ENCODE measurements around the gene EED.

DNA sequence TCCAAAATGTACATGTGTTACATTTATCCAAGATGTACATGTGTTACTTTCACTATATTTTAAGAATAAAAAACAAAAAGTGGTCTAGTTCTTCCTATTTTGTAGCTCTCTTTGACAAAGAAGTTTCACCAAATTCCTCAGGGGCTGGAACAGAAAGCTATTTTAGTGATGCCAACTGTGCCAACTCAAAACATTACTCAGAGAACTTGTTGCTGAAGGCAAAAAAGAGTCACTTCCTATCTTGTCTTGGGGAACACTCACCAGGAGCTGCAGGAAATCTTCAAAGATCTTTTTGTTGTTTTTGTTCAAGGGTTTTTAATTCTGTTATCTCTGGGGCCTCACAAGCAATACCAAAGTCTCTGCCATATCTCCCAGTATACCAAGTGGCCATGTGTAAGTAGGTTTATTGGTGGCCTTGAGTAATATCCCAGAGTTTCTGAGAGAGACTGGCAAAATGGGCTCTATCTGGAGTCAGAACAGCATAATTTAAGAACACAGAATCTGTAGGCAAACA, 13.6 kb upstream of the EED start:
- TF ChIP-seq, protein P1, sequence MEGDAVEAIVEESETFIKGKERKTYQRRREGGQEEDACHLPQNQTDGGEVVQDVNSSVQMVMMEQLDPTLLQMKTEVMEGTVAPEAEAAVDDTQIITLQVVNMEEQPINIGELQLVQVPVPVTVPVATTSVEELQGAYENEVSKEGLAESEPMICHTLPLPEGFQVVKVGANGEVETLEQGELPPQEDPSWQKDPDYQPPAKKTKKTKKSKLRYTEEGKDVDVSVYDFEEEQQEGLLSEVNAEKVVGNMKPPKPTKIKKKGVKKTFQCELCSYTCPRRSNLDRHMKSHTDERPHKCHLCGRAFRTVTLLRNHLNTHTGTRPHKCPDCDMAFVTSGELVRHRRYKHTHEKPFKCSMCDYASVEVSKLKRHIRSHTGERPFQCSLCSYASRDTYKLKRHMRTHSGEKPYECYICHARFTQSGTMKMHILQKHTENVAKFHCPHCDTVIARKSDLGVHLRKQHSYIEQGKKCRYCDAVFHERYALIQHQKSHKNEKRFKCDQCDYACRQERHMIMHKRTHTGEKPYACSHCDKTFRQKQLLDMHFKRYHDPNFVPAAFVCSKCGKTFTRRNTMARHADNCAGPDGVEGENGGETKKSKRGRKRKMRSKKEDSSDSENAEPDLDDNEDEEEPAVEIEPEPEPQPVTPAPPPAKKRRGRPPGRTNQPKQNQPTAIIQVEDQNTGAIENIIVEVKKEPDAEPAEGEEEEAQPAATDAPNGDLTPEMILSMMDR (IDR thresholded peaks at IDR 0.05 in 2 of 3, conservative IDR thresholded peaks at IDR 0.05 in 1 of 3; ENCODE audit: borderline replicate concordance in 1 of 3, insufficient read depth in 1 of 3, low read depth in 2 of 3, low read length in 2 of 3): no peak
- TF ChIP-seq, protein P2, sequence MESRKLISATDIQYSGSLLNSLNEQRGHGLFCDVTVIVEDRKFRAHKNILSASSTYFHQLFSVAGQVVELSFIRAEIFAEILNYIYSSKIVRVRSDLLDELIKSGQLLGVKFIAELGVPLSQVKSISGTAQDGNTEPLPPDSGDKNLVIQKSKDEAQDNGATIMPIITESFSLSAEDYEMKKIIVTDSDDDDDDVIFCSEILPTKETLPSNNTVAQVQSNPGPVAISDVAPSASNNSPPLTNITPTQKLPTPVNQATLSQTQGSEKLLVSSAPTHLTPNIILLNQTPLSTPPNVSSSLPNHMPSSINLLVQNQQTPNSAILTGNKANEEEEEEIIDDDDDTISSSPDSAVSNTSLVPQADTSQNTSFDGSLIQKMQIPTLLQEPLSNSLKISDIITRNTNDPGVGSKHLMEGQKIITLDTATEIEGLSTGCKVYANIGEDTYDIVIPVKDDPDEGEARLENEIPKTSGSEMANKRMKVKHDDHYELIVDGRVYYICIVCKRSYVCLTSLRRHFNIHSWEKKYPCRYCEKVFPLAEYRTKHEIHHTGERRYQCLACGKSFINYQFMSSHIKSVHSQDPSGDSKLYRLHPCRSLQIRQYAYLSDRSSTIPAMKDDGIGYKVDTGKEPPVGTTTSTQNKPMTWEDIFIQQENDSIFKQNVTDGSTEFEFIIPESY (IDR thresholded peaks at IDR 0.05; ENCODE audit: extremely low read depth, insufficient replicate concordance, low read length): no peak
- TF ChIP-seq POLR2A (IDR thresholded peaks at IDR 0.05; ENCODE audit: borderline replicate concordance, extremely low read depth, insufficient read depth, insufficient read length) (no peak), EZH2phosphoT487 (IDR thresholded peaks at IDR 0.05; ENCODE audit: borderline replicate concordance) (no peak), POLR2AphosphoS5 (IDR thresholded peaks at IDR 0.05; ENCODE audit: low read depth, low read length) (no peak), RAD21 (IDR thresholded peaks at IDR 0.05; ENCODE audit: low read depth) (no peak)
- TF ChIP-seq, protein P3, sequence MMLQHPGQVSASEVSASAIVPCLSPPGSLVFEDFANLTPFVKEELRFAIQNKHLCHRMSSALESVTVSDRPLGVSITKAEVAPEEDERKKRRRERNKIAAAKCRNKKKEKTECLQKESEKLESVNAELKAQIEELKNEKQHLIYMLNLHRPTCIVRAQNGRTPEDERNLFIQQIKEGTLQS (IDR thresholded peaks at IDR 0.05): no peak

Measured in HCT116 (cell line).